GM18861 (cell line): ENCODE data around the gene PUM2.
A peak's percentile ranks its signal among the peaks of the same experiment; 100 is the strongest.
"Not testable (repeated sequence)": the region's sequence is repeated elsewhere in the genome, so short reads cannot be mapped to it uniquely, and the experiment has no call there.

ENCODE experiments used
- ATAC-seq: cut with Tn5 transposase; IDR thresholded peaks from one replicate; pipeline ENCODE4 v1.9.1; 2021; ENCODE audit not compliant: unreplicated experiment

The PUM2 gene, protein sequence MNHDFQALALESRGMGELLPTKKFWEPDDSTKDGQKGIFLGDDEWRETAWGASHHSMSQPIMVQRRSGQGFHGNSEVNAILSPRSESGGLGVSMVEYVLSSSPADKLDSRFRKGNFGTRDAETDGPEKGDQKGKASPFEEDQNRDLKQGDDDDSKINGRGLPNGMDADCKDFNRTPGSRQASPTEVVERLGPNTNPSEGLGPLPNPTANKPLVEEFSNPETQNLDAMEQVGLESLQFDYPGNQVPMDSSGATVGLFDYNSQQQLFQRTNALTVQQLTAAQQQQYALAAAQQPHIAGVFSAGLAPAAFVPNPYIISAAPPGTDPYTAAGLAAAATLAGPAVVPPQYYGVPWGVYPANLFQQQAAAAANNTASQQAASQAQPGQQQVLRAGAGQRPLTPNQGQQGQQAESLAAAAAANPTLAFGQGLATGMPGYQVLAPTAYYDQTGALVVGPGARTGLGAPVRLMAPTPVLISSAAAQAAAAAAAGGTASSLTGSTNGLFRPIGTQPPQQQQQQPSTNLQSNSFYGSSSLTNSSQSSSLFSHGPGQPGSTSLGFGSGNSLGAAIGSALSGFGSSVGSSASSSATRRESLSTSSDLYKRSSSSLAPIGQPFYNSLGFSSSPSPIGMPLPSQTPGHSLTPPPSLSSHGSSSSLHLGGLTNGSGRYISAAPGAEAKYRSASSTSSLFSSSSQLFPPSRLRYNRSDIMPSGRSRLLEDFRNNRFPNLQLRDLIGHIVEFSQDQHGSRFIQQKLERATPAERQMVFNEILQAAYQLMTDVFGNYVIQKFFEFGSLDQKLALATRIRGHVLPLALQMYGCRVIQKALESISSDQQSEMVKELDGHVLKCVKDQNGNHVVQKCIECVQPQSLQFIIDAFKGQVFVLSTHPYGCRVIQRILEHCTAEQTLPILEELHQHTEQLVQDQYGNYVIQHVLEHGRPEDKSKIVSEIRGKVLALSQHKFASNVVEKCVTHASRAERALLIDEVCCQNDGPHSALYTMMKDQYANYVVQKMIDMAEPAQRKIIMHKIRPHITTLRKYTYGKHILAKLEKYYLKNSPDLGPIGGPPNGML

DNA sequence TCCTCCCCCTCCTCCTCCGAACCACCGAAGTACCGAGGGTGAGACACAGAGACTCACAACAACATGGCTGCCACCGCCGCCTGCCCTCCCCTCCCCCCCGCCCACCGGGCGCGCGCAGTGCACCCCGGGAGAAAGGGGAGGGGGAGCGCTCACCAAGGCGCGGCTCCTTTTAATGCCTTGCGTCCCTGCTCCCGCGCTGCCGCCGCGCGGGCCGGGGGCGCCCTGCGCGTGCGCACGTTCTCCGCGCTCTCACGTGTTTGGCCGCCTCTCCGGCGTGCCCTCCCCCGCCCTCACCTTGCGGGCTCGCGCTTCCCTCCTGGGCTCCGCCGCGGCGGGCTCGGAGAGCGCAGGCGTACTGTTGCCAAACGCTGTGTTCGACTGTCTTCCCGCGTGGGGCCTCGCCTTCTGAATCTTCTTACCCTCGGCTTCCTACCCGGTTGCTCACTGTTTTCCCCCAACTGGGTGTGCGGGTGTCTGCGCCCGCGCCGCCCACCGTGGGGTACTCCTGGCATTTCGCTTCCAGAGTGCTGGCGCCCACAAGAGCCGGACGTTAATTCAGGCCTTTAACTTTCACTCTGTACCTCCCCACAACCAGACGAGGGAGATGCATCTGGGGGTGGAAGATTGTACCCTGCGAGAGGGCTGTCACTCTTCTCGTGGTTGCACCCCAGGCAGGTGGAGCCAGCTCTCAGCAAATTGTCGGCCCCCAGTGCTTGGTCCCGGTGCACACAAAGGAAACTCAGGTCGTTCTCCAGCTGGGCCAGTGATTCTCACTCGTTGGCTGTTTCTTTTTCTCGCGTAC lies at the start of gene PUM2:
Gene PUM2 (minus strand): TSS at position 92 of the 802 bp plus-strand sequence. CDS start 23,484 bp downstream, outside the sequence.
- ATAC-seq: peak; percentile 81

DNA sequence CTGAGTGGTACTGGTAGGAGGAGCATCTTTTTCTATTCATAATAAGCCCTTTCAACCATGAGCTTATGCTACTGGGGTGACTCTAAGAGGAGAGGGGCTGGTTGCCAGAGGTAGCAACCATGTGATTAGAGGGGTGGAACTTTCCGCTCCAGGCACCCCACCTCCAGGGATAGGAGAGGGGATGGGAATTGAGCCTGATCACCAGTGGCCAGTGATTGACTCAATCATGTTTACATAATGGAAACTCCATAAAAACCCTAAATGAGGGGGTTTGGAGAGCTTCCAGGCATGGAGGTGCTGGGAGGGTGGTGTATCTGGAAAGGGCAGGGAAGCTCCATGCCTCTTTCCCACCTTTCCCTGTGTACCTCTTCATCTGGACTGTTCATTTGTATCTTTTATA lies 49.7 kb upstream of the PUM2 start:
- ATAC-seq: no peak

DNA sequence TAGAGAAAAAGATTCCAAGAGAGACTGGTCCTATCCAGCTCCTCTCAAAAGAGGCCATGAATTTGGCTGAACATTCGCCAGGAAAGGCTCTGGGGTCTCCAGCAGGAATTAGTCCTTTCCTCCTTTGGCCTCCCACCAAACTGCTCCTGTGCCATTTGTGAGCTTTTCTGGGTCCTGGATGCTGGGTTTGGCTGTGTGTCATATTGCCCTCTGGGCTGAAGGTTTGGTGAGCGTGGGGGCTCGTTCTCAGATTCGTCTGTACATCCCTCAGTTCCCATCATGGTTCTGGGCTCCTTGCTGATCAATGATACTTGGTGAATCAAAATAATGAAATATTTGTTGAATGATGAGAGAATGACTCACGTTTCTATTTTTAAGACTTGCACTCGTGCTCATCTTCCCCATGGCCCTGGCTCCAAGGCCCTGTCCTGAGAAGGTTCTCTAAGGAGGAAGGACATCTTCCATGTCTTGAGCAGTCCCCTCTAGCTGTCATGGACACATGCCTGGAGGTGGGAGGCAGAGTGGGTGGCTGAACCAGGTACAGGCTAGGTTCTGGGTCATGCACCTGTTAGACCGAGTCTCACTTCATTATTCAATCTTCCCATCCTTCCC lies 48.4 kb upstream of the PUM2 start:
- ATAC-seq: no peak

DNA sequence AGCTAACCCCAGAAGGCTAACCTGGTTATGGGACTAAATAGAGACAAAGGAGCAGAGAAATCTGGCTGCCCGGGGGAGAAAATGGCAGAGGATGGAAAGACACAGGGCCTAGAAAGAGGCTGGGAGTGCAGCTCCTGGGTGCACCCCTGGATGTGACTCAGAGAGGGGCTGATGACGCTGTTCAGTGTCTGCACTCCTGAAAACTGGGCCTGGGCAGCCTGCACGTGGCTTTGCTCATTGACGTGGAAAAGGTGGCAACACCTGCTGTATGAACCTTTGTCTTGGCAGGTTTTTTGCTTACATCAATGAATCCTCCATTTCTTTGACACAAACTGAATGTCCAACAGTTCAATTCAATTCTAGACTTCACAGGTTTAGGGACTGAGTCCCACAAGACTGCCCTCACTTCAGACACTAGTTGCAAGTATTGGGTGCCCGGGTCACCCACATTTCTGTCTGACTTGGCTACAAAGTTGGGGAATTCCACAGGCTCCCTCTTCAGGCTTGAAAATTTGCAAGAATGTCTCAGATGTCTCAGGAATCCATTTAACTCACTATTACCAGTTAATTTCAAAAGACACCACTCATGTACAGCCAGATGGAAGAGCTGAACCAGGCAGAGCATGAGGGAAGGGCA lies 47.3 kb upstream of the PUM2 start:
- ATAC-seq: no peak

DNA sequence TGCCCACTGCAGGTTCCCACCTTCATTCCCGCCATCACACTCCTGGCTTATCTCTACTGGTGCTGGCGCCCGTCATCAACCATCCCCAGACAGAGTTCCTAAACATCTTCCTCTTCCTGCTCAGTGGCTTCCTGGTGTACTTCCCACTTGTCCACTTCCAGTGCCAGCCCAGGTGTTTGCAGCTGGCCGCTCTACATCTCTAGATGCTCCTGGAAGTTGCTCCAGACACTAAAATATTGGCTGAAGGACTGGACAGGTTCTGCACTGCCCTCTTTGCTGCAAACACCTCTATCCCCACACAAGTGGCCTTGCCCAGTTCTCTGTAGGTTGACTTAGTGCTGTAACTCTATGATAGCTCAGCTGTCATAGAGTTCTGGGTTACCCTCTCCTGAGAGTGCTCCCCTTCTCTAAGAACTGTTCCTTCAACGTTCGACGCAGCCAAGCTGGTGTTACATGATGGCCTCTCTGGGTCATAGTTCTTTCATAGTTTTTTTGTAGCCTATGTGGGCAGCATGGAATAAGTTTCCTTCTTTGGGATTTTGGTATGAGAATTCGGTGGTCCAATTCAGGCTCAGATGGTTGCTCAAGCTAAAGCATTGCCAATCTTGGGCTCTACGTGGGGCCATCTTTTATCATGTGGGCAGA lies 45.8 kb upstream of the PUM2 start:
- no peak for ATAC-seq

DNA sequence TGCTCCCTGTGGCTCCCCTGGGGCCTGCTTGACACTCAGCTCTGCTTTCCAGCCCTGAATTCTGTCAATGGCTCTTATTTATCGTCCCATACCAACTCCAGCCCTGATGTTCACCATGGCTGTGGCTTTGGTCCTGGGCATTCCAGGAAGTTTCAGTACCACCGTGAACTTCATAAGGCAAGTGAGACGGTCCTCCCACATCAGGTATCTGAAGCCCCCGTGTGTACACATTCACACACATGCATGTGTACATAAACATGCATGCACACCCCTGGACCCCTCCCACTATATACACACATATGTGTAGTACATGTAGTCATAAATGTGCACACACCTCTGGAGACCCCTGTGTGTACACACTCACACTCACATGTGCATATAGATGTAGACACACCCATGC lies 43.3 kb upstream of the PUM2 start:
- ATAC-seq: no peak

DNA sequence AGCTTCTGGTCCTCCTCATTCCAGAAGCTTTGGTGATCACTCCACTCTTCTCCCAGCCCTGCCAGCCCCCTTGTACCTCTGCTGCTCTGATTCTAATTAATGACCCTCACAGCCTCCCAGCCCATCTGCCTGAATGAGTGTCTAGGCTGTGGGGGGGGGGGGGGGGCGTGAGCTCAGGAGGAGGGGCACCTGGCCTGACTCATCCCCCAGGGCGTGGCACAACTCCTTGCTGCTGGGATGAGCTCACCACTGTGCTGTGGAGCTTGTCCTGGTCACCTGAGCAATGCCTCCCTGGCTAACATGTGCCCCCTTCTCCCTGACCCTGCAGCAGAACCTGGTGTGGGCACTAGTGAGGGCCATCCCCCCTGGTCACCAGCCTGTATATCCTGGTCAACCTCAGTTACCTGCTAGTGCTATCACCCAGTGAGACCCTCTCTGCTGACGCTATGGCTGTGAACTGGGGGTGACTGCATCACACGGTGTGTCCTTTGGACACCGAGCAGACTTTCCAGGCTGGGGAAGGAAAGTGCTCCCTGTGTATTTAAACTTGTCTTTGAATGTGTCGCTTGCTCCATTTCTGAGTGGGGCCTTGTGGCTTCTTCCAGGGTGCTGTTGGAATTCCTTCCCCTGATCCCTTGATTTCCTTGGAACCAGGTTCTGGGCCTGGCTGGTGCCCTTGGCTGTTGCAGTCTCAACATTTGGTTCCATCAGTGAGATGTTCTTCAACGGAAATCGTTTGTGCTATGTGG lies 41.5 kb upstream of the PUM2 start:
- ATAC-seq: no peak

DNA sequence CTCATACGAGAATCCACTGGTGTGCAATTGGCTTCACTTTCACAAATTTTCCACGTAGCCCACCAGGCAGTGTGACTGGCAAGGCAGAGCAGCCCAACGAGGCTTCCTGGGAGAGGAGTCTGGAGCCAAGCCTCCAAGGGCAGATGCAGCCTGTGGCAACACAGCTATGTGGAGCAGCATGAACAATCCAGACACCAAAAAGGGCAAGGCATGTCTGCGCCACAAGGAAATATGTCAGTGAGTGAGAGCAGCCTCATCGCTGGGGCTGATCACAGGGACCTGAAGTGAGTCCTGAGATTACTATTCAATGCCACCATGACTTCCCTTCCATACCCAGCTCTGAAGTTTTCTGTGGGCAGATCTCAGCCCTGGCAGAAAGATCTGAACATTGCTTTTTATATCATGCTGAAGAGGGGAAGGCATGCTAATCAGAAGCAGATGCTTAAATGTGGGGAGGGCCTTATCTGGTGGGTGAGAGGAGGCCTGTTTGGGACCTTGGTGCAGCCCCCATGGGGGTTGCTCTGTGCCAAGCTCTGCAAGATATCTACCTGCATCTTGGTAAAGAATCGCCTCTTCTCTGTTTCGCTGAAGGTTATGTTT lies 40.0 kb upstream of the PUM2 start:
- no peak for ATAC-seq

DNA sequence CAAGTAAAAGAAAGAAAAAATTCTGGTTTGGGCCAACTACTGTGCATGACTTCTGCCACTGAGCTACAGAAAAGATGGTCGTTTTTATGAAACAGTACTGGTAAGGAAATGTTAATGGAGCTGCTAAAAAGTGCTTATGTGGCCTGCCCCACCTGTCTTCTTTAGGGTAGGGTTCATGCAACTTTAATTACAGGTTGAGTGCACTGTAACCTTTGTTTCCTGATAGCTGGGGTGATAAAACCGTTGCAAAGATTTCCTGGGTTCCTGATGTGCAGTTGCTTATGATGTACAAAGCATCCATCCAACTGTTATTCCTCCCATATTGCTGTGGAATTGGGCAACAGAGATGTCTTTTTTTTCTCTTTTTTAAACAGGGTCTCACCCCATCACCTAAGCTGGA lies 34.3 kb upstream of the PUM2 start:
- no peak for ATAC-seq

DNA sequence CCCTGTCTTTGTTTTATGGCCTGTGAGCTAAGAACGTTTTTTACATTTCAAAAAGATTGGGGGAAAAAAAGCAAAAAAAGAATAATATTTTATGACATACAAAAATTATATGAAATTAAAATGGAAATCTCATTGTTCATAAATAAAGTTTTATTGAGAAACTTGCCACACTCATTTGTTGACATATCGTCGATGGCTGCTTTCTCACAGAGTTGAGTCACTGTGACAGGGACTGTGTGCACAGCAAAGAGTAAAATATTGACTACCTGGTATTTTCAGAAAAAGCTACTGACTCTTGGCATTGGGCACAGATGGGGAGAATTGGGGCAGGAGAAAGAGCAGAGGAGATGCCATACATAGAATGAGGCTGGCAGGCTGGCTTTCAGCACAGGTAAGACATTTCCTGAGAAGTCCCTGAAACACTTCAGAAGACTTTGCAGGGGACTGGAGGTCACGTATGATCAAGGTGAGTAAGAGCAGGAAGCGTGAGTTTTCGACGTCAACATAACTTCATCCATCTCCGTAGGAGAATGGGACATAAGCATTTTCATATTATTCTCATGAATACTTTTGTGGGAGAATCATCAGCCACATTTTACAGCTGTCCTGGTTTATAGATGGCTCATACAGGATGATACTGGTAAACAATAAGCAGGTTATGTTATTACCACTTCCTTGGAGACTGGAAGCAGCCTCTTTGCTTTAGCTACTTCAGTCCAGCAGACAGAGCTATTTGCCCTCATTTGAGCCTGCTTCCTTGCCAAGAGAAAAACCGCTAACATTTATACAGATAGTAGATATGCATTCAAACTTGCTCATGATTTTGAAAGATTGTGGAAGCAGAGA lies 32.5 kb upstream of the PUM2 start:
- no peak for ATAC-seq

DNA sequence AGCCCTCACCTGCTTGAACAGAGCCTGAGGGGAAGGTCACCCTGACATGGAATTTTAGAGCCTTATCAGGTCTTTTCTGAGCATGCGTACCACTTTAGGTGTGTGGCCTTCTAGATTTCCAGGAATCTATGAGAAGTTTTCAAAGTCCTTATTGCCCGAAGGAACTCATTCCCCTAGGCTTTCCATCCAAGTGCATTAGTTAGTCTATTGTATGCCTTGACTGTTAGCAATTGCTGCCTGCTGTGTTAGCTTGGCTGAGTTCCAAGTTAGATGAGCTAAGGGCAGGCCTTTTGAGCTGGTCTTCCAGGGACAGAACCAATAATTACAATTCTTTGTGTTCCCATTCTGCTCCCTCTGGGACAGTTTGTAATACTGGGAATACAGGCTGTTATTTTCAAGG lies 30.8 kb upstream of the PUM2 start:
- ATAC-seq: no peak

DNA sequence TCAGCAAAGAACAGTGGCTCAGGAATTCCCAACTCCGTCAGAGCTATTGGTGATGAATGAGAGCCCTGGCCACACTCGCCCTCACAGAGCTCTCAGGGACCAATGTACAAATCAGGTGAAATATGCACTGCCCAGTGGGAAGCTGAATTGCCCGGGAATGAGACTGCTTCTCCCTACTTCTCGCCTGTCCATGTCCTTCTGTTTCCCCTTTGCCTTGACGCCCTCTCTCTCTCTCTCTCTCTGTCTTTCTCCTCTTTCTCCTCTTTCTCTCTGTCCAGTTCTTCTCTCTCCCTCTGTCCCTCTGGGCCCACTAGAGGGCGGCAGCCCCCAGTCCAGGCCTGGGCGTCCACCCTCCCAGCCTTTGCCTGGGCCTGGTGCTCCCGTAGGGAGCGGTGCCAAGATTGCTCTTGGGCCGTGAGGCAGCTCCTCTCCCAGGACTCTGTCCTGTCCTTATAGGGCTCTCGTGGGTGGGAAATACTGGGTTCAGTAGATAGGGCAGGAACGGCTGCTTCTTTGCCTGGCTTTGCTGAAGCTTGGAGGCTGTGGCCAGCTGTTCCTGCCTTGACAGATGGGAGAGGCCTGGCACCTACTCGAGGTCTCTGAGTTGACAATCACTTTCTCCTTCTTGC lies 28.4 kb upstream of the PUM2 start:
- no peak for ATAC-seq

DNA sequence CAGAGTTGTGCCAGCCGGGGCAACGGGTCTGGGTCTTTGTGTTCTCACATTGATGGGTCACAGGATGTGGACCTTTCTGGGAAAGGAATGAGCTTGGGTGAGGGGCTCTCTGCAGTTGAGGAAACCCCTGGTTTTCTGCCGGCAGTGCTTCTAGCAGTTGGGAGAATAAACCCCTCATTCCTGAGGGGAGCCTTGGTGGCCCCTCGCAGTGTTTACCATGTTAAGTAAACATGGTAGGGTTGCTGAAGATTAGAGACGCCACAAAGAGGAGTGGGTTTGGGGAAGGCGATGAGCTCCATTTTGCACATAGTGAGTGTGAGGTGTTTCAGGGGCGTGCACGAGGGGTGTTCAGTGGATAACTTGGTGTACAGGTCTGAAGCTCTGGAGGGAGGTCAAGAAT lies 27.7 kb upstream of the PUM2 start:
- no peak for ATAC-seq

DNA sequence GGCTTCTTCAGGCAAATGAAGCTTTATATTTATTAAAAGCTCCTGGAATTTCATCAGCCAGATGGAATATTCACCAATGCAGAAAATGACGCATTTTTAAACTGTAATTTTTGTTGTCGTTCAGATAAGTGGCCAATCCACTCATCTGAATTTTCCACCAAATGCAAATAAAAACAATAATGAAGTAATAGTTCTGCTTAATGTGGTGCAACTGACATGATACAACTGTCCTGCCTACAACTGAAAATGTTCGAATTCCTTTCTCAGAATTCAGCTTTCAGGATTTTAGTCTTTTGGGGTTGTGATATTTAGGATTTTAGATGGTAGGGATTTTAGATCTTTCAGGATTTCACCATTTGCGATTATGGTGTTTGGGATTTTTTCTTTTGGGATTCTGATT lies 27.1 kb upstream of the PUM2 start:
- no peak for ATAC-seq

DNA sequence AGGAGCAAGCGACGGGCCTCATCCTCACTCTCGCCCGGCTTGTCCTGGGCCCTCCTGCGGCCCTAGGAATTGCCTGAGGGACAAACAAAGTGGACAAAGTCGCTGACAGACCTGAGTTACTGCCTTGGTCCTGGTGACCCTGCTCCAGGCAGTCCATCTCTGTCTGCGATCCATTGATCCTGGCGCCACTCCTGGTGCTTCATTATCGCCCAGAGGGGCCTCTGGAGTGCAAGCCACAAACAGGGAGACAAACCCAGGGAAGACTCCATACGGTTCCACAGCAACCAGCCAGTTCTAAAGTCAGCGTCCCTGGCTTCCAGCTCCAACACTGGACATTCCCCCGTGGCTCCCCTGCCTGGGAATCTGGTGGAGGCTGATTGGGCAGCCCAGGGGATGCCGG lies 24.3 kb upstream of the PUM2 start:
- not testable (repeated sequence) for ATAC-seq

DNA sequence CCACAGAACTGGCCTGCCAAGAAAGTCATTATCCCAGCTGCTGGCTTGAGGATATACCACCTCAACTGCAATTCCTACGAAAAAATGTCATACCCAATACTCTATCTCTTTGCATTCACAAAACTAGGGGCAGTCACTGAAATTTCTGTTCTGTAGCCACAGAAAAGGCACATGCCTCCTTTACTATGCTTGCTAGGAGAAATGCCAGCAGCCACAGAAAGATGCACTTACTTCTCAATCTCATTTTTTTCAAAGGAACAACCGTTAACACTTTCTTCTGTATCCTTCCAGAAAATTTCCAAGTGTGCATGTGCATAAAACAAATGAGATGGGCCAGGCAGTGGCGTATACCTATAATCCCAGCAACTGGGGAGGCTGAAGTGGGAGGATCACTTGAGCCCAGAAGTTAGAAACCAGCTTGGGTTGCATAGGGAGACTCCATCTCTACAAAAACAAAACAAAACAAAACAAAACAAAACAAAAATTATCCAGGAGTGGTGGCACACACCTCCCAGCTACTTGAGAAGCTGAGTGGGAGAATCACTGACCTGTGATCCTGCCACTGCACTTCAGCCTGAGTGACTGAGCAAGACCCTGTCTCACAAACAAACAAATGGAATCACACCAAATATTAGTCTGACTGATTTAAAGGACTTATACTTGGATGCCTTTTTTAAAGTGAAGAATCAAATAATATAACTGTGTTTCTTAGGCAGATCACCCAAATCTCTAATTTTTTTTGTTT lies 22.4 kb upstream of the PUM2 start:
- no peak for ATAC-seq
